ENCODE measurements around the gene CHL1.

CHL1 gene

DNA sequence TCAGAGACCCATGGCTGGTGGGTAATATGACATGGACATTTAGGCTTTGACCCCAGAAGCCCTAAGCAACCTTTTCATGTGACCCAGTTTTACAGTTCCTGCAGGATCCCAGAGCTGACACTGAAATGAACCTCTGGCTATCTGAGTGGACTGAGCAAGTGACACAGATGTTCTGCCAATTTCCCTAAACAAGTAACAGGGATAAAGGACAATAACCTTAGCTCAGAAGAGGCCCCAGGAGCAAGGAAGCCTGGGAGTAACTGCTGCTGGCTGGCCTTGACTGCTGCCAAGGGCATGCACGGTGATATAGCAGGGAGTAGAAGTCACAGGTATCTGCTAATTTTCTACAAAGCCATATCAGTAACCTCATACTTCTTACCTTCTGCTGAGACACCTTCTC lies 177.9 kb downstream of the CHL1 start:
- H3K4me3 ChIP-seq (ENCODE audit: low read depth, low read length) = no peak overlapping the region
- TF ChIP-seq, protein P1, sequence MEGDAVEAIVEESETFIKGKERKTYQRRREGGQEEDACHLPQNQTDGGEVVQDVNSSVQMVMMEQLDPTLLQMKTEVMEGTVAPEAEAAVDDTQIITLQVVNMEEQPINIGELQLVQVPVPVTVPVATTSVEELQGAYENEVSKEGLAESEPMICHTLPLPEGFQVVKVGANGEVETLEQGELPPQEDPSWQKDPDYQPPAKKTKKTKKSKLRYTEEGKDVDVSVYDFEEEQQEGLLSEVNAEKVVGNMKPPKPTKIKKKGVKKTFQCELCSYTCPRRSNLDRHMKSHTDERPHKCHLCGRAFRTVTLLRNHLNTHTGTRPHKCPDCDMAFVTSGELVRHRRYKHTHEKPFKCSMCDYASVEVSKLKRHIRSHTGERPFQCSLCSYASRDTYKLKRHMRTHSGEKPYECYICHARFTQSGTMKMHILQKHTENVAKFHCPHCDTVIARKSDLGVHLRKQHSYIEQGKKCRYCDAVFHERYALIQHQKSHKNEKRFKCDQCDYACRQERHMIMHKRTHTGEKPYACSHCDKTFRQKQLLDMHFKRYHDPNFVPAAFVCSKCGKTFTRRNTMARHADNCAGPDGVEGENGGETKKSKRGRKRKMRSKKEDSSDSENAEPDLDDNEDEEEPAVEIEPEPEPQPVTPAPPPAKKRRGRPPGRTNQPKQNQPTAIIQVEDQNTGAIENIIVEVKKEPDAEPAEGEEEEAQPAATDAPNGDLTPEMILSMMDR (IDR thresholded peaks at IDR 0.05; ENCODE audit: insufficient read depth, low read depth, low read length, missing control alignments) = no peak
- no peak for DNase-seq (ENCODE audit: low read depth)

DNA sequence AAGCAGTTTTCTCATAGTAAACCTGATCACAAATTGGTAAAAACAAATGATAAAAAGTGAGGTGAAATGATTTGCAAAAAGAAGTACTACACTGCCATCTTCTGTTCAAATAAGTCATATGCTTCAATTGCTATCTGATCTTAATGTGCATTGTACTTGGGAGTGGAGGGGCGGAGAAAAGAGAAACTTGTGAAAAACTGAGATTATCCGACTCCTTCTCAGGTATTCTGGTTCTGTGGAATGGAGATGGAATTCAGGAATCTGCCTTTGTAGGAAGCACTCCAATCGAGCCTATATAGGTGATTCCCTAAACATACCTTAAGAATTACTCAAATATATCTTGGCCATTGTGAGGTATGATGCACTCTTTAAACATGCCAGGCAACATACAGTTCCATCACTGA lies 180.6 kb downstream of the CHL1 start:
- TF ChIP-seq, protein P1 (IDR thresholded peaks at IDR 0.05; ENCODE audit: insufficient read depth, low read depth, low read length, missing control alignments) = peak; percentile 32
- no peak overlapping the region for H3K4me3 ChIP-seq (ENCODE audit: low read depth, low read length)
- peak; percentile 50 for DNase-seq (ENCODE audit: low read depth)

DNA sequence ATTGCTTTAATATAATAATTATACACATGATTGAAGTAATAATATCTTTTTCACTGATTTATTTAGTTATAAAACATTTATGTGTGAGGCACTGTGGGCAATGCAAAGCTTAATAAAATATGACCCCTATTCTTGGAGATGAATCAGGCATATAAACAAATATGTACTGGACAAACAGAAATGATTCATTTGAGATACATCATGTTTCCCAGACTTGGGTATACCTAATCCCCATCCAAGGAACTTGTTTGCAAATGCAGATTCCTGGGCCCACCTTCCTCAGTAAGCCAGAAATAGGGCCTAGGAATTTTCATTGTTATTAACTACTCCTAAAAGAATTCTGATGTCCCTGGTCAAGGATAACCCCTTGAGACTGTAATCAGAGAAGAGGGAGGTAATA lies 184.2 kb downstream of the CHL1 start:
- TF ChIP-seq, protein P1 (IDR thresholded peaks at IDR 0.05; ENCODE audit: insufficient read depth, low read depth, low read length, missing control alignments) = no peak
- no peak for DNase-seq (ENCODE audit: low read depth)
- H3K4me3 ChIP-seq (ENCODE audit: low read depth, low read length) = no peak overlapping the region

DNA sequence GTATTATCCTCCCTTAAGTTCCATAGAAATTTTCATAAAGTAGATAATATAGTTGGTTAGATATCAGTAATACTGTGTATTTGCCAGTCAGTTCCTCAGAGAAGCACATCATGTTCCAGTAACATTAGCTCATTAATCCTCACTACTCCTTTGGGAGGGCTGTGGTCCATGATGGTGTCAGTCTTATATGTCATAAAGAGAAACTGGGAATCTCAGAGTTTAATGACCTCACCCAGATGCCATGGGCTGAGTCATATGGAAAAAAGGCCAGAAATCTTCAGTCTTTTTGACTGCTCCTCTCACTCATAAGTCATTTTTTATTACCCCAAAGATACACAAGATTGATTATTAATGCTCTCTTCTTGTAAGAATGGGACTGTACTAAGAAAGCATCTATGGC lies 188.6 kb downstream of the CHL1 start:
- TF ChIP-seq, protein P1 (IDR thresholded peaks at IDR 0.05; ENCODE audit: insufficient read depth, low read depth, low read length, missing control alignments) = no peak
- DNase-seq (ENCODE audit: low read depth) = no peak
- H3K4me3 ChIP-seq (ENCODE audit: low read depth, low read length) = no peak overlapping the region

DNA sequence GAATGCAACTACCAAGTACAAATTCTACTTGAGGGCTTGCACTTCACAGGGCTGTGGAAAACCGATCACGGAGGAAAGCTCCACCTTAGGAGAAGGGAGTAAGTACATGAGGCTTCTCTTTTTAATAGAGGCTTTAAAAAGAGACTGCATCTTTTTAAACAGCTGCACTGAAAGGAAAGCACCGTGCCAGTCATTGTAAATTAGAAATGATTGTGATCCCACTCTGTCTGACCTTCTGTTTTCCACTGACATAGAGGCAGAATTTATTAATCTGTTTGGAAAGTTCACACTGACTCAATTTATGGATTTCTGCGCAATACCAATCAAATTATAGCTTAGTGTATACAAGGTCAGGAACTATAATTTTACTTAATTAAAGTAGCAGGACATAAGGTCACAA lies 198.2 kb downstream of the CHL1 start:
- no peak for DNase-seq (ENCODE audit: low read depth)
- TF ChIP-seq, protein P1 (IDR thresholded peaks at IDR 0.05; ENCODE audit: insufficient read depth, low read depth, low read length, missing control alignments) = no peak
- H3K4me3 ChIP-seq (ENCODE audit: low read depth, low read length) = no peak overlapping the region

DNA sequence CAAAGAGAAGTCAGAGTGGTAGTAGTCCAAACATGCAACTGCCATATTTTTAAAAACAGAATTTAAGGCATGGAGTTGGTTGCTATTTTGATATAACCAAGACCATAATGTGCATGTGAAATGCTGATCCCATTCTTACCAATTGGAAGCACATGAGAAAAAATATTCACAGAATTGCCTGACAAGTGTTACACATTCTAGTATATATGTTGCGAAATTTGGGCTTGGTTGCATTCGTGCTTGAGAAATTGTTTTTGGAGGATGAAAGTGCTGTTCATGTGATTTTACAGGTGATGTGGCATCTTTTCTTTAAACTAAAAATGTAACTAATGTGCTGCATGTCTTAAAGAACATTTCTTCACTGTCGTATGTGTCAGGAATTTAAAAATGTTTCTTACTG lies 199.7 kb downstream of the CHL1 start:
- no peak overlapping the region for H3K4me3 ChIP-seq (ENCODE audit: low read depth, low read length)
- no peak for DNase-seq (ENCODE audit: low read depth)
- TF ChIP-seq, protein P1 (IDR thresholded peaks at IDR 0.05; ENCODE audit: insufficient read depth, low read depth, low read length, missing control alignments) = no peak

DNA sequence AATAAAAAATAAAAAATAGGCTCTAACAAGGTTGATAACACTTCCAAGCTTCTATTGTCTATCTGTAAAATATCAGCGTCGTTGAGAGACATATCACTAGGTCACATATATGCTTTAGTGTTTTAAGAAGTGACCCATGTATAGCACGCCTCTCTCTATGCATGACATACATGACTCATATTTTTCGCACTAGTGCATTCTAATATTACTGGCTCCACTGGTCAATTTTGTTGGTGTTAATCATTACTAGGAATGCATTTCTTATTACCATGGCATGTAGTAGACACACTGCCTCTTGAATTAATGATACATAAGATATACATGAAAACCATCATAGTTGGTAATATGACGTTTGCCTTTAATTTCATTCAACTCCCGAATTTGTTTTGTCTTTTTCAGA lies 203.1 kb downstream of the CHL1 start:
- no peak overlapping the region for H3K4me3 ChIP-seq (ENCODE audit: low read depth, low read length)
- TF ChIP-seq, protein P1 (IDR thresholded peaks at IDR 0.05; ENCODE audit: insufficient read depth, low read depth, low read length, missing control alignments) = no peak
- DNase-seq (ENCODE audit: low read depth) = no peak
